Loucy (cell line): ENCODE measurements around the gene SLC35E1.

Experiments used
- CTCF ChIP-seq: fragments of 200-600 bp; sonication (generic); conservative IDR thresholded peaks from 2 replicates; pipeline ENCODE4 v1.5.1; 2014; ENCODE audit warnings: mild to moderate bottlenecking, antibody characterized with exemption, low read length
- EZH2phosphoT487 ChIP-seq: fragments of 200-600 bp; IDR thresholded peaks from 2 replicates; pipeline ENCODE4 v1.6.1; 2018; ENCODE audit warnings: antibody characterized with exemption, mild to moderate bottlenecking, moderate library complexity, borderline replicate concordance

DNA sequence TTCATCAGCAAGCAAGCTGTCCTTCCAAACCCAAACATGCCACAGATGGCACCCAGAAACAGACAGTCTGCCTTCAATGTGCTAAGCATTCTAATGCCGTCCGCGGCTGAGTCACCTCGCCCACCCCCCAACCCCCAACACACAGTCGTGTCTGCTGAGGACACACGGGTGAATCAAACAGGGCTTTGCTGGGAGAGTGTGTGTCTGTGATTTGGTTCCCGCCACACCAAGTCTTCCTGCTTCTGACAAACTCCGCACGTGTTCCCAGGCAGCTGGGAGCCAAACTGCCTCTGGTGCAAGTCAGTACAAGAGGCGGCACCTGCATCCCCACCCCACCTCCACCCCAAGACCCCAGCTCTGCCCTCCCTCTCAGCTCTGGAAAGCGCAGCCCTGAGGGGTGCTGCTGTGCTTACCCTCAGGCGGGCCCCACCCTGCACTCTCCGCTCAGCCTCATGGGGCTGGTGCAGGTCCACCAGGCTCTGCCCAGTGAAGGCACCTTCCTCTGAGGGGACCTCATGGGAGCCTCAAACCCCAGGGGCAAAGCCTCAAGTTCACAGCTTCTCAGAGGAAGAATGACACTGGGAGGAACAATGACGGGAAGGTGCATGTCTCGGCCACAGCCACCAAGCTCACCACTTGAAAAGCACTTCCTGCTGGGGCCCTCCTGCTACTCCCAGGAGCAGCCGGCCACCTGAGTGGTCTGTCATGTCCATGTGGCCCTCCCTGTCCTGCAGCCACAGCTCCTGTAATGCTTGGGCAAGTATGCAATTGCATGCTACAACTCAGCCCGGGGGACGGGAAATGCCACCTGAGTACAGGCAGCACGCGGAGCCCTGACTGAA lies 15.0 kb upstream of the SLC35E1 start:
- TF ChIP-seq CTCF = no peak
- TF ChIP-seq EZH2phosphoT487 = no peak
